ENCODE data around the gene NPEPPS. TPM values are rescaled to one million over a fixed set of nuclear protein-coding genes. Genes with fewer than 3 reads are reported as not detected.

The NPEPPS gene
- total RNA-seq, 1 donor from 2014 or later, result 201 TPM

- H3K27ac Mint-ChIP-seq, result no peak overlapping the region
- DNase-seq (ENCODE audit: low spot score in 2 of 2, unreplicated experiment in 2 of 2), result no peak
- H3K27me3 Mint-ChIP-seq (ENCODE audit: low read depth), result no peaks in the 10 kb centered on the region
These were observed 93.8 kb downstream of the NPEPPS start for GRCh38 chr17:47624727-47625068.

GRCh38 chr17:47628014-47628566 lies 97.2 kb downstream of the NPEPPS start:
- Mint-ChIP-seq H3K27ac (no peak overlapping the region), H3K4me1 (no peaks in the 10 kb centered on the region), H3K36me3 (peaks cover 12% of the 10 kb centered on the region), H3K9me3 (no peaks in the 10 kb centered on the region), H3K4me3 (no peak overlapping the region), H3K27me3 (ENCODE audit: low read depth) (no peaks in the 10 kb centered on the region)
- no peak for DNase-seq (ENCODE audit: low spot score in 2 of 2, unreplicated experiment in 2 of 2)
- TF ChIP-seq CTCF (IDR thresholded peaks at IDR 0.05; ENCODE audit: unreplicated experiment), result no peak

More at GRCh38 chr17:47624727-47625068, 93.8 kb downstream of the NPEPPS start:
- H3K36me3 Mint-ChIP-seq, result peaks cover 16% of the 10 kb centered on the region
- TF ChIP-seq CTCF (IDR thresholded peaks at IDR 0.05; ENCODE audit: unreplicated experiment), result no peak
- H3K4me3 Mint-ChIP-seq, result no peak overlapping the region
- H3K9me3 Mint-ChIP-seq, result no peaks in the 10 kb centered on the region
- peaks cover 17% of the 10 kb centered on the region for H3K4me1 Mint-ChIP-seq

- no peaks in the 10 kb centered on the region for H3K9me3 Mint-ChIP-seq
- H3K27ac Mint-ChIP-seq, result no peak overlapping the region
- no peaks in the 10 kb centered on the region for H3K27me3 Mint-ChIP-seq (ENCODE audit: low read depth)
- DNase-seq (ENCODE audit: low spot score in 2 of 2, unreplicated experiment in 2 of 2), result no peak
- H3K4me1 Mint-ChIP-seq, result no peaks in the 10 kb centered on the region
- H3K4me3 Mint-ChIP-seq, result no peak overlapping the region
- peaks cover 10% of the 10 kb centered on the region for H3K36me3 Mint-ChIP-seq
- TF ChIP-seq CTCF (IDR thresholded peaks at IDR 0.05; ENCODE audit: unreplicated experiment), result no peak
These were observed 98.9 kb downstream of the NPEPPS start for GRCh38 chr17:47629826-47630225.

- Mint-ChIP-seq H3K27me3 (ENCODE audit: low read depth) (no peaks in the 10 kb centered on the region), H3K36me3 (peaks cover 7% of the 10 kb centered on the region), H3K9me3 (no peaks in the 10 kb centered on the region), H3K27ac (no peak overlapping the region), H3K4me1 (no peaks in the 10 kb centered on the region), H3K4me3 (no peak overlapping the region)
- no peak for DNase-seq (ENCODE audit: low spot score in 2 of 2, unreplicated experiment in 2 of 2)
- TF ChIP-seq CTCF (IDR thresholded peaks at IDR 0.05; ENCODE audit: unreplicated experiment), result no peak
These were observed 99.7 kb downstream of the NPEPPS start for GRCh38 chr17:47630614-47631013.

- no peak overlapping the region for H3K27ac Mint-ChIP-seq
- no peak for TF ChIP-seq CTCF (IDR thresholded peaks at IDR 0.05; ENCODE audit: unreplicated experiment)
These were observed 102.1 kb downstream of the NPEPPS start for GRCh38 chr17:47632991-47633390.

GRCh38 chr17:47633996-47634395 lies 103.1 kb downstream of the NPEPPS start:
- no peak overlapping the region for H3K4me3 Mint-ChIP-seq
- no peaks in the 10 kb centered on the region for H3K27me3 Mint-ChIP-seq (ENCODE audit: low read depth)
- no peak overlapping the region for H3K27ac Mint-ChIP-seq
- no peaks in the 10 kb centered on the region for H3K4me1 Mint-ChIP-seq
- TF ChIP-seq CTCF (IDR thresholded peaks at IDR 0.05; ENCODE audit: unreplicated experiment), result no peak
- peaks cover 6% of the 10 kb centered on the region for H3K36me3 Mint-ChIP-seq
- no peak for DNase-seq (ENCODE audit: low spot score in 2 of 2, unreplicated experiment in 2 of 2)
- H3K9me3 Mint-ChIP-seq, result no peaks in the 10 kb centered on the region

More at GRCh38 chr17:47632991-47633390, 102.1 kb downstream of the NPEPPS start:
- H3K9me3 Mint-ChIP-seq, result no peaks in the 10 kb centered on the region
- H3K36me3 Mint-ChIP-seq, result peaks cover 4% of the 10 kb centered on the region
- DNase-seq (ENCODE audit: low spot score in 2 of 2, unreplicated experiment in 2 of 2), result no peak
- H3K27me3 Mint-ChIP-seq (ENCODE audit: low read depth), result no peaks in the 10 kb centered on the region
- no peak overlapping the region for H3K4me3 Mint-ChIP-seq
- no peaks in the 10 kb centered on the region for H3K4me1 Mint-ChIP-seq
